ENCODE results near the gene NEAT1.
"Not testable (repeated sequence)": the region's sequence is repeated elsewhere in the genome, so short reads cannot be mapped to it uniquely, and the experiment has no call there.

The NEAT1 gene

GRCh38 chr11:65454696-65455456 lies 32.3 kb downstream of the NEAT1 start:
- Histone ChIP-seq H3K27me3 (ENCODE audit: low read depth, low read length) (no peaks in the 10 kb centered on the region), H4K20me1 (ENCODE audit: insufficient read depth, low read length) (no peaks in the 10 kb centered on the region), H3K9ac (ENCODE audit: low read length) (peak overlapping the region; percentile 87), H3K4me3 (ENCODE audit: low read length) (peak overlapping the region; percentile 91), H3K79me2 (ENCODE audit: low read length) (peaks cover 3% of the 10 kb centered on the region; the same call in 1 of the 2 replicates), H3K27ac (ENCODE audit: low read length) (peak overlapping the region; percentile 33), H3K4me1 (ENCODE audit: low read length) (peaks cover 33% of the 10 kb centered on the region), H3K36me3 (replicated peaks; ENCODE audit: low read depth, low read length) (no peaks in the 10 kb centered on the region), H3K4me2 (ENCODE audit: low read length) (peak overlapping the region; percentile 96), H3K9me3 (ENCODE audit: insufficient read depth, low read length) (no peaks in the 10 kb centered on the region), H2AFZ (ENCODE audit: low read depth, low read length) (peak overlapping the region; percentile 98)
- TF ChIP-seq, protein P1, sequence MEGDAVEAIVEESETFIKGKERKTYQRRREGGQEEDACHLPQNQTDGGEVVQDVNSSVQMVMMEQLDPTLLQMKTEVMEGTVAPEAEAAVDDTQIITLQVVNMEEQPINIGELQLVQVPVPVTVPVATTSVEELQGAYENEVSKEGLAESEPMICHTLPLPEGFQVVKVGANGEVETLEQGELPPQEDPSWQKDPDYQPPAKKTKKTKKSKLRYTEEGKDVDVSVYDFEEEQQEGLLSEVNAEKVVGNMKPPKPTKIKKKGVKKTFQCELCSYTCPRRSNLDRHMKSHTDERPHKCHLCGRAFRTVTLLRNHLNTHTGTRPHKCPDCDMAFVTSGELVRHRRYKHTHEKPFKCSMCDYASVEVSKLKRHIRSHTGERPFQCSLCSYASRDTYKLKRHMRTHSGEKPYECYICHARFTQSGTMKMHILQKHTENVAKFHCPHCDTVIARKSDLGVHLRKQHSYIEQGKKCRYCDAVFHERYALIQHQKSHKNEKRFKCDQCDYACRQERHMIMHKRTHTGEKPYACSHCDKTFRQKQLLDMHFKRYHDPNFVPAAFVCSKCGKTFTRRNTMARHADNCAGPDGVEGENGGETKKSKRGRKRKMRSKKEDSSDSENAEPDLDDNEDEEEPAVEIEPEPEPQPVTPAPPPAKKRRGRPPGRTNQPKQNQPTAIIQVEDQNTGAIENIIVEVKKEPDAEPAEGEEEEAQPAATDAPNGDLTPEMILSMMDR (IDR thresholded peaks at IDR 0.05; ENCODE audit: low read depth, low read length) = peak; percentile 56
- no peak for TF ChIP-seq EZH2phosphoT487 (IDR thresholded peaks at IDR 0.05; ENCODE audit: low read depth)

GRCh38 chr11:65456418-65456817 lies 33.8 kb downstream of the NEAT1 start:
- Histone ChIP-seq H4K20me1 (ENCODE audit: insufficient read depth, low read length) (no peaks in the 10 kb centered on the region), H3K9me3 (ENCODE audit: insufficient read depth, low read length) (no peaks in the 10 kb centered on the region), H3K27me3 (ENCODE audit: low read depth, low read length) (no peaks in the 10 kb centered on the region), H3K9ac (ENCODE audit: low read length) (no peak overlapping the region), H3K4me2 (ENCODE audit: low read length) (peak overlapping the region; percentile 56), H3K4me3 (ENCODE audit: low read length) (peak overlapping the region; percentile 31), H3K79me2 (ENCODE audit: low read length) (peaks cover 3% of the 10 kb centered on the region; the same call in 1 of the 2 replicates), H3K4me1 (ENCODE audit: low read length) (peaks cover 33% of the 10 kb centered on the region), H2AFZ (ENCODE audit: low read depth, low read length) (no peak overlapping the region), H3K36me3 (replicated peaks; ENCODE audit: low read depth, low read length) (no peaks in the 10 kb centered on the region), H3K27ac (ENCODE audit: low read length) (peak overlapping the region; percentile 2; the same call in 1 of the 2 replicates)
- TF ChIP-seq, protein P1 (IDR thresholded peaks at IDR 0.05; ENCODE audit: low read depth, low read length) = no peak
- TF ChIP-seq EZH2phosphoT487 (IDR thresholded peaks at IDR 0.05; ENCODE audit: low read depth) = no peak

DNA sequence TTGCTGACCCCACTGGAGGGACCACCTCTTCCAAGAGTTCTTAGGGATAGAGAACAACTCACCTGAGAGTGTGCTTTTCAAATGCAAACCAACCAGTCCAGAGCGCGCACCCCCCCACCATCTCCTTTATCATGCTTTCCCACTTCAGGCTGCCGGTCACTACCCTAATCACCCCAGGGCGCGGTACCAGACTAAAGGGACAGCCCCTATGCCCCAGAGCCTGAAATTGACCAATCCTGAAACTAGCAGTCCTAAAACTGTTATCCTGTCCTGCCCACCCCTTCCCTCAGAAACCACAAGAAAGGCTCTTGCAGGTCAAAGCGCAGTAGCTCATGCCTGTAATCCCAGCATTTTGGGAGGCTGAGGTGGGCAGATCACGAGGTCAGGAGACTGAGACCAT lies 37.0 kb downstream of the NEAT1 start:
- Histone ChIP-seq H3K9me3 (ENCODE audit: insufficient read depth, low read length) (no peaks in the 10 kb centered on the region), H3K4me2 (ENCODE audit: low read length) (no peak overlapping the region), H3K27ac (ENCODE audit: low read length) (no peak overlapping the region), H3K9ac (ENCODE audit: low read length) (no peak overlapping the region), H2AFZ (ENCODE audit: low read depth, low read length) (no peak overlapping the region), H3K36me3 (replicated peaks; ENCODE audit: low read depth, low read length) (no peaks in the 10 kb centered on the region), H3K79me2 (ENCODE audit: low read length) (peaks cover 3% of the 10 kb centered on the region; the same call in 1 of the 2 replicates), H3K27me3 (ENCODE audit: low read depth, low read length) (no peaks in the 10 kb centered on the region), H3K4me1 (ENCODE audit: low read length) (peaks cover 29% of the 10 kb centered on the region), H3K4me3 (ENCODE audit: low read length) (no peak overlapping the region), H4K20me1 (ENCODE audit: insufficient read depth, low read length) (no peaks in the 10 kb centered on the region)
- TF ChIP-seq, protein P1 (IDR thresholded peaks at IDR 0.05; ENCODE audit: low read depth, low read length) = no peak
- TF ChIP-seq EZH2phosphoT487 (IDR thresholded peaks at IDR 0.05; ENCODE audit: low read depth) = no peak

GRCh38 chr11:65465471-65465870 lies 42.9 kb downstream of the NEAT1 start:
- H3K4me1 ChIP-seq (ENCODE audit: low read length); H3K4me3 ChIP-seq (ENCODE audit: low read length); H4K20me1 ChIP-seq (ENCODE audit: insufficient read depth, low read length); H3K36me3 ChIP-seq (replicated peaks; ENCODE audit: low read depth, low read length); H3K9ac ChIP-seq (ENCODE audit: low read length); H2AFZ ChIP-seq (ENCODE audit: low read depth, low read length); H3K27me3 ChIP-seq (ENCODE audit: low read depth, low read length); H3K27ac ChIP-seq (ENCODE audit: low read length); H3K79me2 ChIP-seq (ENCODE audit: low read length); H3K4me2 ChIP-seq (ENCODE audit: low read length); H3K9me3 ChIP-seq (ENCODE audit: insufficient read depth, low read length): not testable (repeated sequence)
